Glutamatergic neuron (in vitro differentiated cells): ENCODE measurements around the gene UPK1A. TPM values are rescaled to one million over a fixed set of nuclear protein-coding genes. Genes with fewer than 3 reads are reported as not detected.

Experiments used
- DNase-seq: peaks from one replicate; pipeline ENCODE4 v3.0.0; 2022
- H3K27ac Mint-ChIP-seq: one replicate; pipeline ENCODE4 v1.8.0; 2020; ENCODE audit warnings: mild to moderate bottlenecking, mixed read lengths, inconsistent platforms; ENCODE audit not compliant: unreplicated experiment
- H3K27me3 Mint-ChIP-seq: one replicate; pipeline ENCODE4 v1.8.0; 2020; ENCODE audit warnings: mild to moderate bottlenecking, moderate library complexity, mixed read lengths, inconsistent platforms; ENCODE audit not compliant: unreplicated experiment
- H3K36me3 Mint-ChIP-seq: one replicate; pipeline ENCODE4 v1.8.0; 2020; ENCODE audit warnings: mild to moderate bottlenecking, mixed read lengths, inconsistent platforms; ENCODE audit not compliant: unreplicated experiment
- H3K4me1 Mint-ChIP-seq: one replicate; pipeline ENCODE4 v1.8.0; 2020; ENCODE audit warnings: mild to moderate bottlenecking, low read depth, mixed read lengths, inconsistent platforms; ENCODE audit not compliant: unreplicated experiment
- H3K4me3 Mint-ChIP-seq: one replicate; pipeline ENCODE4 v1.8.0; 2020; ENCODE audit warnings: mild to moderate bottlenecking, mixed read lengths, inconsistent platforms; ENCODE audit not compliant: unreplicated experiment
- H3K9me3 Mint-ChIP-seq: one replicate; pipeline ENCODE4 v1.8.0; 2020; ENCODE audit warnings: mild to moderate bottlenecking, moderate library complexity, mixed read lengths, inconsistent platforms; ENCODE audit not compliant: unreplicated experiment
- total RNA-seq: library from RNA; stranded (reverse); fragmentation: NEBNext Ultra II Directional; extraction: Animal tissue kit (Norgen Biotek cat#: 25700); gene quantifications from one replicate; pipeline ENCODE4 v1.2.1, GENCODE V29; 2021; ENCODE audit not compliant: unreplicated experiment
- TF ChIP-seq, protein P1 (sequence below): fragments of 200-600 bp; sonication (generic); IDR thresholded peaks from one replicate; pipeline ENCODE4 v1.5.0; 2021; ENCODE audit not compliant: partially characterized antibody, unreplicated experiment

UPK1A gene
- total RNA-seq, 1 donor from 2014 or later = not detected

GRCh38 chr19:35669974-35670373 lies 3.7 kb downstream of the UPK1A start:
- Mint-ChIP-seq H3K27ac (no peak overlapping the region), H3K4me1 (no peaks in the 10 kb centered on the region), H3K4me3 (no peak overlapping the region), H3K36me3 (no peaks in the 10 kb centered on the region), H3K9me3 (no peaks in the 10 kb centered on the region), H3K27me3 (peaks cover 3% of the 10 kb centered on the region)
- DNase-seq = no peak
- TF ChIP-seq, protein P1, sequence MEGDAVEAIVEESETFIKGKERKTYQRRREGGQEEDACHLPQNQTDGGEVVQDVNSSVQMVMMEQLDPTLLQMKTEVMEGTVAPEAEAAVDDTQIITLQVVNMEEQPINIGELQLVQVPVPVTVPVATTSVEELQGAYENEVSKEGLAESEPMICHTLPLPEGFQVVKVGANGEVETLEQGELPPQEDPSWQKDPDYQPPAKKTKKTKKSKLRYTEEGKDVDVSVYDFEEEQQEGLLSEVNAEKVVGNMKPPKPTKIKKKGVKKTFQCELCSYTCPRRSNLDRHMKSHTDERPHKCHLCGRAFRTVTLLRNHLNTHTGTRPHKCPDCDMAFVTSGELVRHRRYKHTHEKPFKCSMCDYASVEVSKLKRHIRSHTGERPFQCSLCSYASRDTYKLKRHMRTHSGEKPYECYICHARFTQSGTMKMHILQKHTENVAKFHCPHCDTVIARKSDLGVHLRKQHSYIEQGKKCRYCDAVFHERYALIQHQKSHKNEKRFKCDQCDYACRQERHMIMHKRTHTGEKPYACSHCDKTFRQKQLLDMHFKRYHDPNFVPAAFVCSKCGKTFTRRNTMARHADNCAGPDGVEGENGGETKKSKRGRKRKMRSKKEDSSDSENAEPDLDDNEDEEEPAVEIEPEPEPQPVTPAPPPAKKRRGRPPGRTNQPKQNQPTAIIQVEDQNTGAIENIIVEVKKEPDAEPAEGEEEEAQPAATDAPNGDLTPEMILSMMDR = no peak

DNA sequence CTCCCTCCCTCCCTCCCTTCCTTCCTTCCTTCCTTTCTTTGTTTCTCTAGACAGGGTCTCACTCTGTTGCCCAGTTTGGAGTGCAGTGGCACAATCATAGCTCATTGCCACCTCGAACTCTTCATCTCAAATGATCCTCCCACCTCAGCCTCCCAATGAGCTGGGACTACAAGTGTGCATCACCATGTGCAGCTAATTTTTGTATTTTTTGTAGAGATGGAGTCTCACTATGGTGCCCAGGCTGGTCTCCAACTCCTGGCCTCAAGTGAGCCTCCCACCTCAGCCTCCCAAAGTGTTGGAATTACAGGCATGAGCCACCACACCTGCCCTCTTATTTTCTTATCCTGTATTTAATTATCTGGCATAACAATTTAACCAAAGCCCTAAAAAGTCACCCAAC lies 4.4 kb downstream of the UPK1A start:
- H3K4me3 Mint-ChIP-seq = no peak overlapping the region
- H3K27me3 Mint-ChIP-seq = peaks cover 3% of the 10 kb centered on the region
- DNase-seq = no peak
- TF ChIP-seq, protein P1 = no peak
- H3K4me1 Mint-ChIP-seq = no peaks in the 10 kb centered on the region
- no peaks in the 10 kb centered on the region for H3K9me3 Mint-ChIP-seq
- H3K27ac Mint-ChIP-seq = no peak overlapping the region
- no peaks in the 10 kb centered on the region for H3K36me3 Mint-ChIP-seq

DNA sequence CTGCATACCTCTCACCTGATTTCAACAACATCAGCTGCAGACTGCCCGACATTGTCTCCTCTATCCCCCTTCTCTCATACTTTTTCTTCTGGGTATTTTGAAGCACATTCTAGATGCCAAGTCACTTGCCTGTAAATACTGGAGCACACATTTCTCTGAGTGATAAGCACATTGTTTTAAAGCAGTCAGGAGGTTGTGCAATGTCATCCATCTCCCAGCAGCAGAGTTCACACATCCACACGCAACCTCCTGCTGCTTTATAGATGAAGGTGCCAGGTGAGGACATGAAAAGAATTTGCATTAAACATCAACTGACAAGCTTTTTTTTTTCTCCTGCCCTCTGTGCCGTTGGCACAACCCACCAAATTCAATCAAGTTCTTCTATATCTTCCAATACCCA lies 5.5 kb downstream of the UPK1A start:
- Mint-ChIP-seq H3K27me3 (peaks cover 3% of the 10 kb centered on the region), H3K9me3 (no peaks in the 10 kb centered on the region), H3K4me3 (no peak overlapping the region)

DNA sequence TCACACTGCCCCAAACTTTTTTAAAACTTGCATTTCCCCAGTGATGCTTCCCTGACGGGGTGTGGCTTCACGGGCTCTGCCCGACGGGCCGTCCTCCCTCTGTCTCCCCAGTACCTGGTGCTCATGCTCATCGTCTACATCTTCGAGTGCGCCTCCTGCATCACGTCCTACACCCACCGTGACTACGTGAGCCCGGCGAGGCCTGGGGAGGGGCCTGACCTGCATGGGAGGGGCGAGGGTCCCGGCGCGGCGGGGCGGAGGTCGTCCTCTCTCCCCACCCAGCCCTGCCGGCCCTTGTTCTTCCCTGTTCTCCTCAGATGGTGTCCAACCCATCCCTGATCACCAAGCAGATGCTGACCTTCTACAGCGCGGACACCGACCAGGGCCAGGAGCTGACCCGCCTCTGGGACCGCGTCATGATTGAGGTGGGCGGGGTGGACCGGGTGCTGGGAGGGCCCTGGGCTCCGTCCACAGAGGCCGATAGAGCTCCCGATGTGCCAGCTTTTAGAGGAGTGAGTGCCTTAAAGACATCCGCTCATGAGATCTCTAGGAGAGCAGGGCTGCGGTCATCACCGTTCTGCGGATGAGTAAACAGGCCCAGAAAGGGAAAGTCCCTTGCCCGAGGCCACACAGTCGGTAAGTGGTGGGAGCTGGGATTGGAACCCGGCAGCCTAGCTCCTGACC lies 6.9 kb downstream of the UPK1A start:
- H3K4me1 Mint-ChIP-seq = peaks cover 1% of the 10 kb centered on the region
- no peaks in the 10 kb centered on the region for H3K9me3 Mint-ChIP-seq
- TF ChIP-seq, protein P1 = no peak
- peak overlapping the region; percentile 34 for H3K4me3 Mint-ChIP-seq
- peaks cover 2% of the 10 kb centered on the region for H3K27me3 Mint-ChIP-seq
- peak; percentile 37 for DNase-seq
- no peak overlapping the region for H3K27ac Mint-ChIP-seq
- no peaks in the 10 kb centered on the region for H3K36me3 Mint-ChIP-seq

More for the DNA sequence above, 5.5 kb downstream of the UPK1A start:
- Mint-ChIP-seq H3K27ac (no peak overlapping the region), H3K4me1 (peaks cover 1% of the 10 kb centered on the region), H3K36me3 (no peaks in the 10 kb centered on the region)
- TF ChIP-seq, protein P1 = no peak
- DNase-seq = no peak

GRCh38 chr19:35675589-35676140 lies 9.3 kb downstream of the UPK1A start:
- peaks cover 1% of the 10 kb centered on the region for H3K4me1 Mint-ChIP-seq
- peaks cover 2% of the 10 kb centered on the region for H3K27me3 Mint-ChIP-seq
- no peak overlapping the region for H3K4me3 Mint-ChIP-seq
- H3K36me3 Mint-ChIP-seq = no peaks in the 10 kb centered on the region
- no peaks in the 10 kb centered on the region for H3K9me3 Mint-ChIP-seq
- DNase-seq = no peak
- TF ChIP-seq, protein P1 = no peak
- no peak overlapping the region for H3K27ac Mint-ChIP-seq
